ENCODE results near the gene ZDHHC5. TPM values are rescaled to one million over a fixed set of nuclear protein-coding genes. Genes with fewer than 3 reads are reported as not detected.
"Not testable (repeated sequence)": the region's sequence is repeated elsewhere in the genome, so short reads cannot be mapped to it uniquely, and the experiment has no call there.

ZDHHC5 gene
- total RNA-seq, 1 experiment from 2014 or later, result 34.8 TPM

GRCh38 chr11:57641011-57641807 lies 26.7 kb upstream of the ZDHHC5 start:
- DNase-seq (ENCODE audit: extremely low read depth, low read depth), result peak; percentile 21

- no peak for DNase-seq (ENCODE audit: extremely low read depth, low read depth)
Observed at GRCh38 chr11:57643802-57644201, 24.1 kb upstream of the ZDHHC5 start.

GRCh38 chr11:57644748-57645688 lies 22.9 kb upstream of the ZDHHC5 start:
- DNase-seq (ENCODE audit: extremely low read depth, low read depth), result peak; percentile 62

GRCh38 chr11:57645689-57646085 lies 22.2 kb upstream of the ZDHHC5 start:
- DNase-seq (ENCODE audit: extremely low read depth, low read depth), result no peak

GRCh38 chr11:57646194-57646798 lies 21.6 kb upstream of the ZDHHC5 start:
- no peak for DNase-seq (ENCODE audit: extremely low read depth, low read depth)

GRCh38 chr11:57646799-57647303 lies 21.1 kb upstream of the ZDHHC5 start:
- no peak for DNase-seq (ENCODE audit: extremely low read depth, low read depth)

- DNase-seq (ENCODE audit: extremely low read depth, low read depth), result no peak
Observed at GRCh38 chr11:57647372-57647771, 20.5 kb upstream of the ZDHHC5 start.

GRCh38 chr11:57647960-57648800 lies 19.7 kb upstream of the ZDHHC5 start:
- DNase-seq (ENCODE audit: extremely low read depth, low read depth), result no peak

- DNase-seq (ENCODE audit: extremely low read depth, low read depth), result no peak
Observed at GRCh38 chr11:57648801-57649735, 18.8 kb upstream of the ZDHHC5 start.

- no peak for DNase-seq (ENCODE audit: extremely low read depth, low read depth)
Observed at GRCh38 chr11:57649826-57650738, 17.8 kb upstream of the ZDHHC5 start, which contains the start of gene YPEL4. TSS of gene YPEL4 (minus strand) at chr11:57649912. CDS start at chr11:57647107, 2,805 bp downstream.

GRCh38 chr11:57650739-57651090 lies 17.2 kb upstream of the ZDHHC5 start:
- DNase-seq (ENCODE audit: extremely low read depth, low read depth), result no peak

GRCh38 chr11:57651408-57651807 lies 16.5 kb upstream of the ZDHHC5 start:
- DNase-seq (ENCODE audit: extremely low read depth, low read depth), result no peak

- not testable (repeated sequence) for DNase-seq (ENCODE audit: extremely low read depth, low read depth)
Observed at GRCh38 chr11:57652230-57652629, 15.7 kb upstream of the ZDHHC5 start.

- DNase-seq (ENCODE audit: extremely low read depth, low read depth), result no peak
Observed at GRCh38 chr11:57652662-57653061, 15.3 kb upstream of the ZDHHC5 start.

- DNase-seq (ENCODE audit: extremely low read depth, low read depth), result no peak
Observed at GRCh38 chr11:57653163-57653562, 14.8 kb upstream of the ZDHHC5 start.

- no peak for DNase-seq (ENCODE audit: extremely low read depth, low read depth)
Observed at GRCh38 chr11:57656885-57657193, 11.1 kb upstream of the ZDHHC5 start.

- DNase-seq (ENCODE audit: extremely low read depth, low read depth), result peak; percentile 97
Observed at GRCh38 chr11:57657194-57658022, 10.5 kb upstream of the ZDHHC5 start, which contains the start of gene CLP1. TSS of gene CLP1 (plus strand) at chr11:57657762. CDS start at chr11:57659477, 1,715 bp downstream.

Data from NCI-H460 (cell line).